Ovary (tissue), 9 donors: ENCODE results near the gene CXCL9. TPM values are rescaled to one million over a fixed set of nuclear protein-coding genes. Genes with fewer than 3 reads are reported as not detected.

Experiments
- DNase-seq, 5 donors: peaks; one replicate each; pipeline ENCODE4 v3.0.0-alpha.2; 2019 to 2020
- H3K27ac ChIP-seq, 2 donors: fragments of 200-600 bp; one replicate each; pipeline versions ENCODE4 v1.5.1 to v1.8.0; 2019 to 2022
- H3K27me3 ChIP-seq: fragments of 200-600 bp; one replicate; pipeline ENCODE4 v1.8.0; 2022
- H3K36me3 ChIP-seq: fragments of 200-600 bp; sonication (generic); one replicate; pipeline ENCODE4 v1.5.1; 2019
- H3K4me1 ChIP-seq: one replicate; pipeline ENCODE4 v1.8.1; 2013; ENCODE audit warnings: mild to moderate bottlenecking, moderate library complexity; ENCODE audit not compliant: insufficient read depth
- H3K4me3 ChIP-seq: fragments of 200-600 bp; sonication (generic); one replicate; pipeline ENCODE4 v1.5.1; 2017
- H3K9me3 ChIP-seq, 2 donors: fragments of 200-600 bp in 1 of 2; sonication (generic) in 1 of 2; one replicate each; pipeline versions ENCODE4 v1.5.1 to v1.8.1; 2013 to 2019; ENCODE audit warnings: mild to moderate bottlenecking in 1 of 2, moderate library complexity in 1 of 2
- EP300 ChIP-seq: sonication (generic); formaldehyde crosslinking; IDR thresholded peaks from one replicate; pipeline ENCODE4 v1.6.1; 2017; ENCODE audit warnings: antibody characterized with exemption
- POLR2A ChIP-seq: fragments of 450-650 bp; IDR thresholded peaks from one replicate; pipeline ENCODE4 v1.6.1; 2017; ENCODE audit warnings: antibody characterized with exemption, mild to moderate bottlenecking, moderate library complexity
- WGBS, 3 donors: extraction: QIAGEN DNeasy Blood & Tissue Kit in 1 of 3; methylation state at CpG; one replicate each; pipeline versions ENCODE4 v1.1.5 to v1.1.7; 2013 to 2017; 5-methylcytosine and 5-hydroxymethylcytosine counted together
- intact Hi-C, 4 donors: fragments of 100-400 bp; cut with DNase I; formaldehyde crosslinking; loops; one replicate each; pipeline versions ENCODE4 v1.11.0 to v1.15.1; 2022 to 2023
- polyA plus RNA-seq, 2 donors: library from polyadenylated mRNA; stranded (reverse); fragments of 200-250 nt in 1 of 2; fragments of 350-450 nt in 1 of 2; fragmentation: Illumina TruSeq in 1 of 2; extraction: RNeasy Lipid Tissue Mini Kit (QIAGEN cat#74804) in 1 of 2; gene quantifications; one replicate each; pipeline ENCODE4 v1.2.3, GENCODE V29; 2013 to 2014
- total RNA-seq, 7 donors: library from RNA; depleted of rRNA in 2 of 7; stranded (reverse); fragments of >200 nt in 2 of 7; fragmentation: NEBNext Ultra II Directional in 3 of 7; extraction: Animal tissue kit (Norgen Biotek cat#: 25700) in 3 of 7; gene quantifications; one replicate each; pipeline versions ENCODE4 v1.1.0 to v1.2.4, GENCODE V29; 2016 to 2023
- TF ChIP-seq, protein P1 (sequence below), 3 donors: fragments of 450-650 bp in 2 of 3; fragments of 200-600 bp in 1 of 3; IDR thresholded peaks; one replicate each; pipeline versions ENCODE4 v1.5.1 to v1.8.0; 2016 to 2022; ENCODE audit warnings: antibody characterized with exemption in 3 of 3, mild to moderate bottlenecking in 1 of 3
- donor health status: DM: no; HTN: no; CAD: no; lungs with moderate emphysema.
- donor health status: DM: no; HTN: no; CAD: no.
- donor health status: Bipolar disorder and iron deficiency.
- donor health status: DM: yes; HTN: yes; CAD: no.
- donor health status: DM: no; HTN: no; CAD: no.
- donor health status: DM: yes; HTN: yes; CAD: no.

Gene CXCL9
- total and polyA plus RNA-seq, 9 donors, result 0.06 to 8.2 (median 0.20) TPM; not detected in 4

DNA sequence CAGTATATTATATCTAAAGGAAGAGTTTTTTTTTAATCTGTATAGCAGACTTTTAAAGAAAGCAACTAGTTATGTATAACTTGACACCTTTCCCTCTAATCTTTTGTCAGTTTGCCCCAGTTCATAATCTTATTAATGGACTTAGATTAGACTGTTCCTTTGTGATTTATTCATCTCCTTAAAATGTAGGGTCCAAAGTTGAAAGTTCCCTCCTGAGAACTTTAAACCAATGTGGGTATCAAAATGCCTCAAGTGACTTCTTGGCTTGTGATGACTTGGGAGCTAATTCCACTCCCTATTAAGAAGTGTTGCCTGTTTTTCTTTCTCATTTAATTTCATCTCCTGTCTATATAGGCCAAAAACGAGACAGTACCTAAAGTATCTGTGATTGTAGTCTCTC, 10.2 kb downstream of the CXCL9 start:
- intact Hi-C loops, result loop anchor here in 2 of 4 donors (10.0 kb wide), 2 partner anchors 68 to 508 kb away; no protein-coding TSS in a partner anchor
- WGBS, 3 donors, result 59 to 79% (median 73%) methylated on average over 1 of the region's 1 CpG

DNA sequence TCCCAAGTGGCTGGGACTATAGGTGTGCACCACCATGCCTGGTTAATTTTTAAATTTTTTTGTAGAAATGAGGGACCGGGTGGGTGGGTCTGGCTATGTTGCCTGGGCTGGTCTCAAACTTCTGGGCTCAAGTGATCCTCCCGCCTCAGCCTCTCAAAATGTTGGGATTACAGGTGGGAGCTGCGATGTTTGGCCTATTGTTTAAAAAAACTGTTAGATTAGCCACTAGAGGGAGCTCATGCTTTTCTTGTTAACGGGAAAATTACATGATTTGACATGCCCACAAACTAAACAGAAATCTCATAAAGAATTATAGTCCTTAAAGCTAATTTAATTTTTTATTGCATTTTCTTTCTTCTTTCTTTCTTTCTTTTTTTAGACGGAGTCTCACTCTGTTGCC, 11.6 kb downstream of the CXCL9 start:
- TF ChIP-seq, protein P1, sequence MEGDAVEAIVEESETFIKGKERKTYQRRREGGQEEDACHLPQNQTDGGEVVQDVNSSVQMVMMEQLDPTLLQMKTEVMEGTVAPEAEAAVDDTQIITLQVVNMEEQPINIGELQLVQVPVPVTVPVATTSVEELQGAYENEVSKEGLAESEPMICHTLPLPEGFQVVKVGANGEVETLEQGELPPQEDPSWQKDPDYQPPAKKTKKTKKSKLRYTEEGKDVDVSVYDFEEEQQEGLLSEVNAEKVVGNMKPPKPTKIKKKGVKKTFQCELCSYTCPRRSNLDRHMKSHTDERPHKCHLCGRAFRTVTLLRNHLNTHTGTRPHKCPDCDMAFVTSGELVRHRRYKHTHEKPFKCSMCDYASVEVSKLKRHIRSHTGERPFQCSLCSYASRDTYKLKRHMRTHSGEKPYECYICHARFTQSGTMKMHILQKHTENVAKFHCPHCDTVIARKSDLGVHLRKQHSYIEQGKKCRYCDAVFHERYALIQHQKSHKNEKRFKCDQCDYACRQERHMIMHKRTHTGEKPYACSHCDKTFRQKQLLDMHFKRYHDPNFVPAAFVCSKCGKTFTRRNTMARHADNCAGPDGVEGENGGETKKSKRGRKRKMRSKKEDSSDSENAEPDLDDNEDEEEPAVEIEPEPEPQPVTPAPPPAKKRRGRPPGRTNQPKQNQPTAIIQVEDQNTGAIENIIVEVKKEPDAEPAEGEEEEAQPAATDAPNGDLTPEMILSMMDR (IDR thresholded peaks at IDR 0.05), result peak in 2 of 3 donors; percentile 27 to 66
- no peak for TF ChIP-seq EP300
- Histone ChIP-seq H3K4me1 (peaks cover 2% of the 10 kb centered on the region), H3K9me3 (no peaks in the 10 kb centered on the region), H3K27me3 (no peaks in the 10 kb centered on the region), H3K27ac (no peak overlapping the region), H3K36me3 (no peaks in the 10 kb centered on the region), H3K4me3 (no peak overlapping the region)
- intact Hi-C loops, result loop anchor here in 2 of 4 donors (10.0 kb wide), 2 partner anchors 69 to 509 kb away; no protein-coding TSS in a partner anchor
- 6 to 13% (median 8%) methylated on average over 5 of the region's 5 CpGs for WGBS, 3 donors
- no peak for DNase-seq

More for the DNA sequence above, 10.2 kb downstream of the CXCL9 start:
- H3K4me3 ChIP-seq, result no peak overlapping the region
- H3K27ac ChIP-seq, result no peak overlapping the region
- no peaks in the 10 kb centered on the region for H3K9me3 ChIP-seq
- H3K27me3 ChIP-seq, result no peaks in the 10 kb centered on the region
- no peak for DNase-seq
- H3K4me1 ChIP-seq, result no peaks in the 10 kb centered on the region
- H3K36me3 ChIP-seq, result no peaks in the 10 kb centered on the region
- TF ChIP-seq EP300 (no peak), POLR2A (no peak)
- TF ChIP-seq, protein P1 (IDR thresholded peaks at IDR 0.05), result no peak

DNA sequence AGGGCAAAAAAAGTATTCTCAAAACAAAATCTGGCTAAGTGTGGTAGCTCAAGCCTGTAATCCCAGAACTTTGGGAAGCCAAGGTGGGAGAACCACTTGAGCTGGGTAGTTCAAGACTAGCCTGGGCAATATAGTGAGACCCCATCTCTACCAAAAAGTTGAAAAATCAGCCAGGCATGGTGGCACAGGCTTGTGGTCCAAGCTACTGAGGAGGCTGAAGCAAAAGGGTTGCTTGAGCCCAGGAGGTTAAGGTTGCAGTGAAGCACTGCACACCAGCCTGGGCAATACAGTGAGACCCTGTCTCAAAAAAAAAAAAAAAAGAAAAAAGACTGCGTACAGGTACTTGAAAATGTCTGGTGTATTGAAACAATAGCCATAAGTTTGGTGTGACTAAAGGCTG, 14.8 kb downstream of the CXCL9 start:
- H3K27me3 ChIP-seq, result no peaks in the 10 kb centered on the region
- no peaks in the 10 kb centered on the region for H3K36me3 ChIP-seq
- 81 to 97% (median 83%) methylated on average over 1 of the region's 1 CpG for WGBS, 3 donors
- TF ChIP-seq, protein P1 (IDR thresholded peaks at IDR 0.05), result no peak
- TF ChIP-seq EP300 (no peak), POLR2A (no peak)
- no peak overlapping the region for H3K27ac ChIP-seq
- no peak overlapping the region for H3K4me3 ChIP-seq
- no peak for DNase-seq
- H3K4me1 ChIP-seq, result peaks cover 5% of the 10 kb centered on the region
- intact Hi-C loops, result loop anchor here in 3 of 4 donors (5.0 to 10.0 kb wide), 3 partner anchors 72 to 512 kb away; no protein-coding TSS in a partner anchor
- no peaks in the 10 kb centered on the region for H3K9me3 ChIP-seq

DNA sequence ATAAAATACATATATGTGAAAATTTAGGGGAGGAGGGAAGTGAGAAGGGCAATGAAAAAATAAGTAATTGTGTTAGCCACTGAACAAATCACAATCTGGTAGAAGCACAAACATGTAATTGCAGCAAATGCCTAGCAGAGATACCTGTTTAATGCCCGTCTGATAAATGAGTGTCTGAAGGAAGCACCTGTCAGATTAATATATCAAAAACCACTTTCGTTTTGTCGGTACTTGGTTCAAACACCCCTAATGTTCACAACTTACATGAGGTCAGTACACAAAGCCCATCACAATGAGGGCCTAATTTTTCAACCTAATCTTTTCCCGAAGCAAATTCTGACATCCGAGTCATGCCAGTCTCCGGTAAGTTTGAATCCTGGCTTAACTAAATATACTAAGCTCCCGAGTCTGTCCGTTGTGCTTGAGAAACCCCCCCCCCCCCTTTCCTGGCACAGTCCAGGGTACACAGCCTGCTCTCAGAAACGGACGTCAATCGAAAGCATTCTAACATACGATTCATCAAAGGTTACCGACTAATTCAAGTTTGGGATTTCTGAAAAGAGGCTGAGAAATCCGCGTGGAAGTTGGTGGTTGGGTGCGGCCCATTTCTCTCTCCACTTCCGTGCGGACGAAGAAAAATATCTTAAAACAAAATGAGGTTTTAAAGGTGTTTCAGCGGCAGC, 17.3 kb downstream of the CXCL9 start:
- 0 to 2% (median 1%) methylated on average over 20 of the region's 20 CpGs for WGBS, 3 donors
- H3K27ac ChIP-seq, result no peak overlapping the region
- H3K4me3 ChIP-seq, result peak overlapping the region; percentile 72
- no peaks in the 10 kb centered on the region for H3K36me3 ChIP-seq
- H3K4me1 ChIP-seq, result peaks cover 5% of the 10 kb centered on the region
- intact Hi-C loops, result loop anchor here in 3 of 4 donors (5.0 to 10.0 kb wide), 3 partner anchors 75 to 515 kb away; no protein-coding TSS in a partner anchor
- H3K27me3 ChIP-seq, result no peaks in the 10 kb centered on the region
- no peak for TF ChIP-seq EP300
- TF ChIP-seq, protein P1 (IDR thresholded peaks at IDR 0.05), result no peak
- no peak for TF ChIP-seq POLR2A
- DNase-seq, result no peak
- no peaks in the 10 kb centered on the region for H3K9me3 ChIP-seq
